Panc1 (cell line): ENCODE data around the gene RIMS1.

Source experiments
- CTCF ChIP-seq: fragments of 450-650 bp; IDR thresholded peaks from 2 replicates; pipeline ENCODE4 v1.5.1; 2017; ENCODE audit warnings: mild to moderate bottlenecking
- POLR2AphosphoS5 ChIP-seq: IDR thresholded peaks from 2 replicates; pipeline ENCODE4 v1.6.1; 2012; ENCODE audit warnings: mild to moderate bottlenecking, low read depth, low read length, moderate library complexity
- SIN3A ChIP-seq: IDR thresholded peaks from 2 replicates; pipeline ENCODE4 v1.6.1; 2012; ENCODE audit warnings: low read depth, mild to moderate bottlenecking, low read length, moderate library complexity, borderline replicate concordance; ENCODE audit not compliant: insufficient read depth
- TCF7L2 ChIP-seq: IDR thresholded peaks from 2 replicates; pipeline ENCODE4 v1.6.1; 2011; ENCODE audit warnings: mild to moderate bottlenecking, low read depth, low read length, inconsistent platforms
- TF ChIP-seq, protein P1 (sequence below), 2 experiments: IDR thresholded peaks; 2 replicates each; pipeline ENCODE4 v1.6.1; 2011 to 2012; ENCODE audit warnings: low read depth in 2 of 2, control low read depth in 1 of 2, low read length in 1 of 2, mild to moderate bottlenecking in 1 of 2, moderate library complexity in 1 of 2; ENCODE audit not compliant: insufficient read depth in 1 of 2

DNA sequence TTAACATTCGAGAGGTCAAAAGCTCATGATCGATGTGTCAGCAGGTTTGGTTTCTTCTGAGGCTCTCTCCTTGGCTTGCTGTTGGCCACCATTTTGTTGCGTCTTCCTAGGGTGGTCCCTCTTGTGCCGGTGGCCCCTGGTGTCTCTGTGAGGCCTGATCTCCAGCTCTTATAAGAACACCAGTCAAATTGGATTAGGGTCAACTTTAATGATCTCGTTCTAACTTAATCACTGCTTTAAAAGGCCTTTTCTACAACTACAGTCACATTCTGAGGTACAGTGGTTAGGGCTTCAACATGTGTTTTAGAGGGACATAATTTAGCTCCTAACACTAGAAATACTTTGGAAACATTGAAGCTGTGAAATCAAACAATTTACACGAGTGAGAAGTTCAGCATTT lies 494.7 kb downstream of the RIMS1 start:
- no peak for TF ChIP-seq CTCF
- TF ChIP-seq, protein P1, sequence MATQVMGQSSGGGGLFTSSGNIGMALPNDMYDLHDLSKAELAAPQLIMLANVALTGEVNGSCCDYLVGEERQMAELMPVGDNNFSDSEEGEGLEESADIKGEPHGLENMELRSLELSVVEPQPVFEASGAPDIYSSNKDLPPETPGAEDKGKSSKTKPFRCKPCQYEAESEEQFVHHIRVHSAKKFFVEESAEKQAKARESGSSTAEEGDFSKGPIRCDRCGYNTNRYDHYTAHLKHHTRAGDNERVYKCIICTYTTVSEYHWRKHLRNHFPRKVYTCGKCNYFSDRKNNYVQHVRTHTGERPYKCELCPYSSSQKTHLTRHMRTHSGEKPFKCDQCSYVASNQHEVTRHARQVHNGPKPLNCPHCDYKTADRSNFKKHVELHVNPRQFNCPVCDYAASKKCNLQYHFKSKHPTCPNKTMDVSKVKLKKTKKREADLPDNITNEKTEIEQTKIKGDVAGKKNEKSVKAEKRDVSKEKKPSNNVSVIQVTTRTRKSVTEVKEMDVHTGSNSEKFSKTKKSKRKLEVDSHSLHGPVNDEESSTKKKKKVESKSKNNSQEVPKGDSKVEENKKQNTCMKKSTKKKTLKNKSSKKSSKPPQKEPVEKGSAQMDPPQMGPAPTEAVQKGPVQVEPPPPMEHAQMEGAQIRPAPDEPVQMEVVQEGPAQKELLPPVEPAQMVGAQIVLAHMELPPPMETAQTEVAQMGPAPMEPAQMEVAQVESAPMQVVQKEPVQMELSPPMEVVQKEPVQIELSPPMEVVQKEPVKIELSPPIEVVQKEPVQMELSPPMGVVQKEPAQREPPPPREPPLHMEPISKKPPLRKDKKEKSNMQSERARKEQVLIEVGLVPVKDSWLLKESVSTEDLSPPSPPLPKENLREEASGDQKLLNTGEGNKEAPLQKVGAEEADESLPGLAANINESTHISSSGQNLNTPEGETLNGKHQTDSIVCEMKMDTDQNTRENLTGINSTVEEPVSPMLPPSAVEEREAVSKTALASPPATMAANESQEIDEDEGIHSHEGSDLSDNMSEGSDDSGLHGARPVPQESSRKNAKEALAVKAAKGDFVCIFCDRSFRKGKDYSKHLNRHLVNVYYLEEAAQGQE (IDR thresholded peaks at IDR 0.05; ENCODE audit: insufficient read depth in 1 of 2, low read depth in 2 of 2, low read length in 1 of 2): no peak
- no peak for TF ChIP-seq POLR2AphosphoS5
- no peak for TF ChIP-seq TCF7L2
- TF ChIP-seq SIN3A: no peak
